CD4-positive, alpha-beta T cell treated with Interferon alpha-2 for 1 hour (primary cell): ENCODE data around the gene ADAMTS17.

Experiments
- DNase-seq, 2 donors: peaks; one replicate each; pipeline ENCODE4 v3.0.0-alpha.2; 2020 to 2022

ADAMTS17 gene

GRCh38 chr15:99923711-99924110 lies 418.1 kb downstream of the ADAMTS17 start:
- no peak for DNase-seq
